Uterus (tissue), 4 donors: Measurements from ENCODE around the gene HID1. TPM values are rescaled to one million over a fixed set of nuclear protein-coding genes. Genes with fewer than 3 reads are reported as not detected.
A peak's percentile ranks its signal among the peaks of the same experiment; 100 is the strongest.

ENCODE experiments used
- DNase-seq, 2 donors: peaks; one replicate each; pipeline ENCODE4 v3.0.0-alpha.2; 2019 to 2020
- H3K27ac ChIP-seq, 2 donors: fragments of 200-600 bp; sonication (generic); 1 replicate in 1 of 2; 2 replicates in 1 of 2; pipeline ENCODE4 v1.5.1; 2016 to 2018
- H3K27me3 ChIP-seq, 2 donors: fragments of 200-600 bp; sonication (generic); one replicate each; pipeline ENCODE4 v1.5.1; 2018 to 2019; ENCODE audit warnings: control low read depth in 1 of 2
- H3K36me3 ChIP-seq, 2 donors: fragments of 200-600 bp; sonication (generic); one replicate each; pipeline ENCODE4 v1.5.1; 2019; ENCODE audit warnings: control low read depth in 1 of 2
- H3K4me1 ChIP-seq, 2 donors: fragments of 200-600 bp; sonication (generic); one replicate each; pipeline ENCODE4 v1.5.1; 2018 to 2019; ENCODE audit warnings: control low read depth in 1 of 2
- H3K4me3 ChIP-seq, 2 donors: fragments of 200-600 bp; sonication (generic); 1 replicate in 1 of 2; 2 replicates in 1 of 2; pipeline ENCODE4 v1.5.1; 2018 to 2019; ENCODE audit warnings: mild to moderate bottlenecking in 1 of 2
- H3K9me3 ChIP-seq, 2 donors: fragments of 200-600 bp; sonication (generic); one replicate each; pipeline ENCODE4 v1.5.1; 2019; ENCODE audit warnings: control low read depth in 1 of 2
- POLR2A ChIP-seq, 2 donors: fragments of 450-650 bp; IDR thresholded peaks; one replicate each; pipeline ENCODE4 v1.6.1; 2016; ENCODE audit warnings: antibody characterized with exemption in 2 of 2, mild to moderate bottlenecking in 1 of 2, moderate library complexity in 1 of 2
- intact Hi-C: fragments of 100-400 bp; cut with DNase I; formaldehyde crosslinking; loops from one replicate; pipeline ENCODE4 v1.15.1; 2023; ENCODE audit warnings: low total_unique reads
- total RNA-seq, 4 donors: library from RNA; depleted of rRNA in 3 of 4; stranded (reverse); fragments of >200 nt in 3 of 4; gene quantifications; one replicate each; pipeline versions ENCODE4 v1.1.0 to v1.2.4, GENCODE V29; 2014 to 2023
- TF ChIP-seq, protein P1 (sequence below), 4 experiments: fragments of 200-600 bp in 2 of 4; fragments of 450-650 bp in 2 of 4; sonication (generic) in 2 of 4; IDR thresholded peaks; one replicate each; pipeline ENCODE4 v1.5.1; 2016 to 2019; ENCODE audit warnings: antibody characterized with exemption in 4 of 4, mild to moderate bottlenecking in 2 of 4, moderate library complexity in 1 of 4
- donor health status: DM: yes; HTN: yes; CAD: no.

The HID1 gene
- total RNA-seq, 4 donors from 2014 or later, result 4.4 to 46.2 (median 22.6) TPM

DNA sequence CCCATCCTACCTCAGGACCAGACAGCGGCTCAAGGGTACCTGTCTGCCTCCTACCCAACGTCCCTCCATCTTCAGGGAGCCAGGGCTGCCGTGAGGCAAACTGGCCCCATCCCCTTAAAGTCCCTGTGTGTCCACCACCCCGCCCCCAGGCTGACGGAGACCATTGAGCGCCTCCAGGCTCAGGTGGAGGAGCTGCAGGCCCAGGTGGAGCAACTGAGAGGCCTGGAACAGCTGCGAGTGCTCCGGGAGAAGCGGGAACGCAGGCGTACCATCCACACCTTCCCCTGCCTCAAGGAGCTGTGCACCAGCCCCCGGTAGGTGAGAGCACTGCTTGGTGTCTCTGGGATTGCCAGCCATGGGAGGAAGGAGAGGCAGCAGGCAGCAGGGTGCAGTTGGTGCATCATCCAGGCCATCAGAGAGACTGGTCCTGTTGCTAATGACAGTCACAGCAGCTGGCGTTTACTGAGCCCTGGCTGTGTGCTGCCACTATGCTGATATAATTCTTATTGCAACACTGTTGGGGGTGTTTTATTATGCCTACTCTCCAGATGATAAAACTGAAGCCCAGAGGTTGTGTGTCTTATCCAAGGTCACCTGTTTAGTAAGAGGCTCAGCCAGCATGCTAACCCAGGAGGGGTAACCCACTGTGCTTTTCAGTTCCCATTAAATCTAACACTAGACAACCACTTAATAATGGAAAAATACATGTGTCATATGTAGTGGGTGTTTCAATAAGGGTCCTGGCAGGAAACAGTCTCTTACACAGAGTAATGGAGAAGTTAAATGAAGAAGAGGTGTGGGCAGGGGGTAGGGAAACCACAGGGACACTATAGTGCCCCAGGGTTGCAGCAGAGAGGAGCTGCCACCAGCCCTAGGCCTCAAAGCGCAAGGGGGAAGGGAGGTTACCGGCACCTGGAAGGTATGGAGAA lies 29.6 kb upstream of the HID1 start:
- H3K4me1 ChIP-seq, result no peaks in the 10 kb centered on the region
- H3K27me3 ChIP-seq, result no peaks in the 10 kb centered on the region
- no peak overlapping the region for H3K4me3 ChIP-seq
- no peak overlapping the region for H3K27ac ChIP-seq
- DNase-seq, result no peak
- intact Hi-C loops, result no loop called here
- TF ChIP-seq, protein P1, sequence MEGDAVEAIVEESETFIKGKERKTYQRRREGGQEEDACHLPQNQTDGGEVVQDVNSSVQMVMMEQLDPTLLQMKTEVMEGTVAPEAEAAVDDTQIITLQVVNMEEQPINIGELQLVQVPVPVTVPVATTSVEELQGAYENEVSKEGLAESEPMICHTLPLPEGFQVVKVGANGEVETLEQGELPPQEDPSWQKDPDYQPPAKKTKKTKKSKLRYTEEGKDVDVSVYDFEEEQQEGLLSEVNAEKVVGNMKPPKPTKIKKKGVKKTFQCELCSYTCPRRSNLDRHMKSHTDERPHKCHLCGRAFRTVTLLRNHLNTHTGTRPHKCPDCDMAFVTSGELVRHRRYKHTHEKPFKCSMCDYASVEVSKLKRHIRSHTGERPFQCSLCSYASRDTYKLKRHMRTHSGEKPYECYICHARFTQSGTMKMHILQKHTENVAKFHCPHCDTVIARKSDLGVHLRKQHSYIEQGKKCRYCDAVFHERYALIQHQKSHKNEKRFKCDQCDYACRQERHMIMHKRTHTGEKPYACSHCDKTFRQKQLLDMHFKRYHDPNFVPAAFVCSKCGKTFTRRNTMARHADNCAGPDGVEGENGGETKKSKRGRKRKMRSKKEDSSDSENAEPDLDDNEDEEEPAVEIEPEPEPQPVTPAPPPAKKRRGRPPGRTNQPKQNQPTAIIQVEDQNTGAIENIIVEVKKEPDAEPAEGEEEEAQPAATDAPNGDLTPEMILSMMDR (IDR thresholded peaks at IDR 0.05), result no peak
- TF ChIP-seq POLR2A (IDR thresholded peaks at IDR 0.05), result no peak
- H3K36me3 ChIP-seq, result no peaks in the 10 kb centered on the region
- no peaks in the 10 kb centered on the region for H3K9me3 ChIP-seq

DNA sequence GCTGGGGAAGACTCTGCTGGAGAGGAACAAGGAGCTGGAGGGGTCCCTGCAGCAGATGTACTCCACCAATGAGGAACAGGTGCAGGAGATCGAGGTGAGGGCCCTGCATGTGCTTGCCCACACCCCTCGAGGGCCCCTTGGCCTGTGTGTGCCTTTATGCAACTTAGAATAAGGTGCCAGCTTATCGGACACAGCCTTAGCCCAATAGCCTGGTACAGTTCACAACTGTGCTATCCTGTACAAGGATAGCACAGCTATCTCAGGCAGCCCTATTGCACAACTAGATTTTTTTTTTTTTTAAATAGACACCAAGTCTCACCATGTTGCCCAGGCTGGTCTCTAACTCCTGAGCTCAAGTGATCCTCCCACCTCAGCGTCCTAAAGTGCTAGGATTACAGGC lies 27.0 kb upstream of the HID1 start:
- TF ChIP-seq POLR2A (IDR thresholded peaks at IDR 0.05), result no peak
- intact Hi-C loops, result no loop called here
- H3K4me1 ChIP-seq, result no peaks in the 10 kb centered on the region

DNA sequence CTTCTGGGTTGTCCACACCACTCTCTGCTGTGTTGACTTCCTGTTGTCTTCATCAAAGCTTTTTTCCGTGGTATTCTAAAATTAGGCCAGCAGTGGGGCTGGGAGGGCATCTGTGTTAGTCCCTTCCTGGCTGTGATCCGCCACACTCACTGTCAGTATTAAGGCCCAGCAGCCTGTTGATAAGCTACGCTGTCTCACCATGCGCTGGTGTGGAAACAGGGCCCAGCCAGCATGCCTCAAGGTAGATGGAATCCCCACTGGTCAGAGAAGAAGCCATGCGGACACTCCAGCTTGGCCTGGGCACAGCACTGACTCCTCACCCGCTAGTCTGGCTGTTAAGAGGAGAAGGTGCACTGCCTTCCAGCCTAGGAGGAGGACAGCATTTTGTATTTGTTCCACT lies 26.2 kb upstream of the HID1 start:
- no peak overlapping the region for H3K4me3 ChIP-seq
- intact Hi-C loops, result no loop called here
- H3K4me1 ChIP-seq, result no peaks in the 10 kb centered on the region
- H3K27ac ChIP-seq, result no peak overlapping the region
- H3K9me3 ChIP-seq, result no peaks in the 10 kb centered on the region
- no peak for TF ChIP-seq POLR2A (IDR thresholded peaks at IDR 0.05)
- TF ChIP-seq, protein P1 (IDR thresholded peaks at IDR 0.05), result no peak
- H3K27me3 ChIP-seq, result no peaks in the 10 kb centered on the region
- no peak for DNase-seq
- no peaks in the 10 kb centered on the region for H3K36me3 ChIP-seq

More for the DNA sequence above, 27.0 kb upstream of the HID1 start:
- H3K9me3 ChIP-seq, result no peaks in the 10 kb centered on the region
- no peak for DNase-seq
- no peak overlapping the region for H3K27ac ChIP-seq
- H3K4me3 ChIP-seq, result no peak overlapping the region
- H3K36me3 ChIP-seq, result no peaks in the 10 kb centered on the region
- H3K27me3 ChIP-seq, result no peaks in the 10 kb centered on the region

DNA sequence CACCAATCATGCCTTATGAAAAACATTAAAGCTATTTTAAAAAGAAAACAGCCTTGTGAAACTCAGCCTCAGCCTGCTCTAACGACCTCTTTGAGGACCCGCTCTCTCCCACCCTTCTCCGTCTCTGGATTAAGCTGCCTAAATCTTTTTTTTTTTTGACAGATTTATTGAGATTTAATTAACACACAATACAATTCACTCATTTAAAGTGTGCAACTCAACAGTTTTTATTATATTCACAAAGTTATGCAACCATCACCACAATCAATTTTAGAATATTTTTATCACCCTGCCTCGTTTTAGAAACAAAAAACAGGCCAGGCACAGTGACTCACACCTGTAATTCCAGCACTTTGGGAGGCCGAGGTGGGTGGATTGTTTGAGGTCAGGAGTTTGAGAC lies 23.3 kb upstream of the HID1 start:
- TF ChIP-seq, protein P1 (IDR thresholded peaks at IDR 0.05), result no peak
- intact Hi-C loops, result no loop called here
- Histone ChIP-seq H3K9me3 (no peaks in the 10 kb centered on the region), H3K27ac (peak overlapping the region in 1 of 2 donors; percentile 33), H3K4me3 (no peak overlapping the region), H3K36me3 (no peaks in the 10 kb centered on the region), H3K27me3 (no peaks in the 10 kb centered on the region), H3K4me1 (no peaks in the 10 kb centered on the region)
- peak in 1 of 2 donors; percentile 46 for DNase-seq

DNA sequence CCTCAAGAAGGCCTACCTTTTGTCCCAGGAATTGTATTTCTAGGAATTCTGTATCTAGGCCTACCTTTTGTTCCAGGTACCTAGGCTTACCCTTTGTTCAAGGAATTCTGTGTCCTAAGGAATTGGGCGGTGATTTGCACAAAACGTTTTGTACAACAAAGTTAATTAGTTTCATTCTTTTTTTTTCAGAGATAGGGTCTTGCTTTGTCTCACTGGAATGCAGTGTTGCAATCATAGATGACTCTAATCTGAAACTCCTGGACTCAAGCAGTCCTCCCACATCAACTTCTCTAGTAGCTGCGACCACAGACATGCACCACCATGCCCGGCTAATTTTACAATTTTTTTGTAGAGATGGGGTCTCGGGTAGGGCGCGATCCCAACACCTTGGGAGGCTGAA lies 21.9 kb upstream of the HID1 start:
- no peaks in the 10 kb centered on the region for H3K9me3 ChIP-seq
- TF ChIP-seq, protein P1 (IDR thresholded peaks at IDR 0.05), result no peak
- TF ChIP-seq POLR2A (IDR thresholded peaks at IDR 0.05), result no peak
- peak overlapping the region; percentile 33 to 54 for H3K27ac ChIP-seq
- H3K27me3 ChIP-seq, result no peaks in the 10 kb centered on the region
- H3K4me3 ChIP-seq, result no peak overlapping the region
- no peaks in the 10 kb centered on the region for H3K36me3 ChIP-seq
- DNase-seq, result no peak
- intact Hi-C loops, result no loop called here
- no peaks in the 10 kb centered on the region for H3K4me1 ChIP-seq
